K562 (cell line): ENCODE results near the gene PCNX3. TPM values are rescaled to one million over a fixed set of nuclear protein-coding genes. Genes with fewer than 3 reads are reported as not detected.
A peak's percentile ranks its signal among the peaks of the same experiment; 100 is the strongest.

Source experiments
- COPS2 ChIP-seq: fragments of 450-650 bp; conservative IDR thresholded peaks from 2 replicates; pipeline ENCODE4 v1.6.1; 2016; ENCODE audit warnings: mild to moderate bottlenecking, moderate library complexity
- CREB1 ChIP-seq, 2 experiments: sonication (generic) in 1 of 2; formaldehyde crosslinking in 1 of 2; IDR thresholded peaks; 2 replicates each; pipeline versions ENCODE4 v1.6.1 to v1.8.0; 2012 to 2022; ENCODE audit warnings: inconsistent platforms in 1 of 2, mild to moderate bottlenecking in 1 of 2, missing genetic modification reagents in 1 of 2, moderate library complexity in 1 of 2
- ELF1 ChIP-seq: fragments of 200-800 bp; sonication (Bioruptor generic); IDR thresholded peaks from 2 replicates; pipeline ENCODE4 v1.6.1; 2016; ENCODE audit warnings: missing genetic modification characterization, missing compliant biosample characterization
- EWSR1 ChIP-seq: fragments of 450-650 bp; IDR thresholded peaks from 2 replicates; pipeline ENCODE4 v1.6.1; 2018; ENCODE audit warnings: borderline replicate concordance, mild to moderate bottlenecking, low read depth, moderate library complexity; ENCODE audit not compliant: partially characterized antibody
- GATA2 ChIP-seq: sonication (generic); formaldehyde crosslinking; IDR thresholded peaks from 2 replicates; pipeline ENCODE4 v1.4.0; 2020; ENCODE audit warnings: mild to moderate bottlenecking, missing genetic modification reagents
- JUND ChIP-seq, 2 experiments: IDR thresholded peaks; 2 replicates in 1 of 2; 3 replicates in 1 of 2; pipeline ENCODE4 v1.6.1; 2011; ENCODE audit warnings: borderline replicate concordance in 2 of 2, low read depth in 2 of 2, low read length in 2 of 2, improper control_type of control experiment in 1 of 2, missing biosample characterization in 1 of 2, missing genetic modification characterization in 1 of 2, missing genetic modification reagents in 1 of 2
- POLR2AphosphoS2 ChIP-seq: IDR thresholded peaks from 2 replicates; pipeline ENCODE4 v1.6.1; 2012; ENCODE audit warnings: low read length, improper control_type of control experiment
- PRPF4 ChIP-seq: fragments of 200-400 bp; formaldehyde crosslinking; IDR thresholded peaks from one replicate; pipeline ENCODE4 v1.6.1; 2017; ENCODE audit warnings: low read length, low read depth, mild to moderate bottlenecking; ENCODE audit not compliant: insufficient read depth, poor library complexity, severe bottlenecking
- RNF219 ChIP-seq: fragments of 250-450 bp; sonication (Bioruptor Pico); IDR thresholded peaks from 2 replicates; pipeline ENCODE4 v1.5.0; 2022; ENCODE audit warnings: mild to moderate bottlenecking
- TRIM24 ChIP-seq, 2 experiments: fragments of 450-650 bp; IDR thresholded peaks; 2 replicates each; pipeline ENCODE4 v1.6.1; 2016
- ZC3H8 ChIP-seq: fragments of 450-650 bp; IDR thresholded peaks from 2 replicates; pipeline ENCODE4 v1.6.1; 2017
- ZNF212 ChIP-seq: fragments of 450-650 bp; formaldehyde crosslinking; IDR thresholded peaks from 2 replicates; pipeline ENCODE4 v1.4.0; 2020; ENCODE audit warnings: mild to moderate bottlenecking
- ZNF586 ChIP-seq: fragments of 450-650 bp; formaldehyde crosslinking; conservative IDR thresholded peaks from 2 replicates; pipeline ENCODE4 v1.4.0; 2020; ENCODE audit warnings: mild to moderate bottlenecking, moderate library complexity
- ZNF76 ChIP-seq: fragments of 250-450 bp; sonication (Bioruptor Pico); IDR thresholded peaks from 2 replicates; pipeline ENCODE4 v1.4.0; 2020; ENCODE audit warnings: mild to moderate bottlenecking, moderate library complexity, borderline replicate concordance
- ZNF79 ChIP-seq: fragments of 250-450 bp; sonication (Bioruptor Pico); IDR thresholded peaks from 2 replicates; pipeline ENCODE4 v1.4.0; 2020; ENCODE audit warnings: low read depth, mild to moderate bottlenecking, moderate library complexity
- ZSCAN32 ChIP-seq: fragments of 450-650 bp; formaldehyde crosslinking; IDR thresholded peaks from 2 replicates; pipeline ENCODE4 v1.4.0; 2020; ENCODE audit warnings: mild to moderate bottlenecking, moderate library complexity
- polyA plus RNA-seq, 8 experiments: library from polyadenylated mRNA; depleted of rRNA in 4 of 8; stranded (reverse) in 5 of 8; unstranded in 3 of 8; fragments of >200 nt; fragmentation: Nextera tagmentation in 2 of 8; fragmentation: Illumina TruSeq in 1 of 8; extraction: Ambion mirVana in 2 of 8; extraction: Trizol in 1 of 8; gene quantifications; 2 replicates each; pipeline versions ENCODE4 v1.2.1 to v1.2.3, GENCODE V29; 2011 to 2014; ENCODE audit warnings: inconsistent platforms in 1 of 8, missing spikeins in 1 of 8
- total RNA-seq, 7 experiments: library from RNA; depleted of rRNA in 6 of 7; stranded (reverse); fragments of >200 nt in 6 of 7; fragmentation: Illumina TruSeq in 2 of 7; extraction: Trizol in 2 of 7; gene quantifications; 2 replicates each; pipeline versions ENCODE4 v1.2.1 to v1.2.3, GENCODE V29; 2011 to 2021; ENCODE audit warnings: low replicate concordance in 1 of 7
- TF ChIP-seq, protein P1 (sequence below): sonication (generic); formaldehyde crosslinking; IDR thresholded peaks from 2 replicates; pipeline ENCODE4 v1.8.1; 2023; ENCODE audit warnings: missing genetic modification reagents, mild to moderate bottlenecking, borderline replicate concordance
- TF ChIP-seq, protein P2 (sequence below): IDR thresholded peaks from 3 replicates; pipeline ENCODE4 v1.6.1; 2011; ENCODE audit warnings: borderline replicate concordance, mild to moderate bottlenecking; ENCODE audit not compliant: insufficient read length, insufficient read depth

The PCNX3 gene
- total and polyA plus RNA-seq, 9 of the 15 experiments (the other 6 are each of a cell fraction or from before 2014, with no cell fraction given) = 0.11 to 47.8 (median 12.8) TPM

DNA sequence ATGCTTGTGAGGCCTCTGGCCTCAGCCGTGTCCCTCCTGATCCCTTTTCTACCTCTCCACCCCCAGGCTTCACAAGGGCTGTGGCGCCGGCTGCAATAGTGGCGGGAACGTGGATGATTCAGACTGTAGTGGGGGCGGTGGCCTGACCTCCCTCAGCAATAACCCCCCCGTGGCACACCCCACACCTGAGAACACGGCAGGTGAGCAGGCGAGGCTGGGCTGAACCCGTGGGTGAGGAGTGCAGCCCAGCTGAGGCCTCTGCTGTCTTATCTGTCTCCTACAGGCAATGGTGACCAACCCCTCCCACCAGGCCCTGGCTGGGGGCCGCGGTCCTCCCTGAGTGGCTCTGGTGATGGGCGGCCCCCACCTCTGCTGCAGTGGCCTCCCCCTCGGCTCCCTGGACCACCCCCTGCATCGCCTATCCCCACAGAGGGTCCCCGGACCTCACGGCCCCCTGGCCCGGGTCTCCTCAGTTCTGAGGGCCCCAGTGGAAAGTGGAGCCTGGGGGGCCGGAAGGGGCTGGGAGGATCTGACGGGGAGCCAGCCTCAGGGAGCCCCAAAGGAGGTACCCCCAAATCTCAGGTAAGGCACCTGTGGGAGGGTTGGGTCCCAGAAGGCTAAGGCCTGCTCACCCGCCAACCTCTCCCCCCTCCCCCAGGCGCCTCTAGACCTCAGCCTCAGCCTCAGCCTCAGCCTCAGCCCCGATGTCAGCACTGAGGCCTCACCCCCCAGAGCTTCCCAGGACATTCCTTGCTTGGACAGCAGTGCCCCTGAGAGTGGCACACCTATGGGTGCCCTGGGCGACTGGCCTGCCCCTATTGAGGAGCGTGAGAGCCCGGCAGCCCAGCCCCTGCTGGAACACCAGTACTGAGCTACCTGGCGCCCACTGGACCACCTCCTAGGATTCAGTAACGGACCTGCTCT, 20.8 kb downstream of the PCNX3 start (continued):
- TF ChIP-seq RNF219 (CRISPR knock-in tag) = no peak
- TF ChIP-seq ZNF79 (CRISPR knock-in tag) = no peak
- TF ChIP-seq GATA2 (CRISPR knock-in tag) = peak; percentile 70
- no peak for TF ChIP-seq PRPF4
- TF ChIP-seq COPS2 = no peak
- TF ChIP-seq, protein P1, sequence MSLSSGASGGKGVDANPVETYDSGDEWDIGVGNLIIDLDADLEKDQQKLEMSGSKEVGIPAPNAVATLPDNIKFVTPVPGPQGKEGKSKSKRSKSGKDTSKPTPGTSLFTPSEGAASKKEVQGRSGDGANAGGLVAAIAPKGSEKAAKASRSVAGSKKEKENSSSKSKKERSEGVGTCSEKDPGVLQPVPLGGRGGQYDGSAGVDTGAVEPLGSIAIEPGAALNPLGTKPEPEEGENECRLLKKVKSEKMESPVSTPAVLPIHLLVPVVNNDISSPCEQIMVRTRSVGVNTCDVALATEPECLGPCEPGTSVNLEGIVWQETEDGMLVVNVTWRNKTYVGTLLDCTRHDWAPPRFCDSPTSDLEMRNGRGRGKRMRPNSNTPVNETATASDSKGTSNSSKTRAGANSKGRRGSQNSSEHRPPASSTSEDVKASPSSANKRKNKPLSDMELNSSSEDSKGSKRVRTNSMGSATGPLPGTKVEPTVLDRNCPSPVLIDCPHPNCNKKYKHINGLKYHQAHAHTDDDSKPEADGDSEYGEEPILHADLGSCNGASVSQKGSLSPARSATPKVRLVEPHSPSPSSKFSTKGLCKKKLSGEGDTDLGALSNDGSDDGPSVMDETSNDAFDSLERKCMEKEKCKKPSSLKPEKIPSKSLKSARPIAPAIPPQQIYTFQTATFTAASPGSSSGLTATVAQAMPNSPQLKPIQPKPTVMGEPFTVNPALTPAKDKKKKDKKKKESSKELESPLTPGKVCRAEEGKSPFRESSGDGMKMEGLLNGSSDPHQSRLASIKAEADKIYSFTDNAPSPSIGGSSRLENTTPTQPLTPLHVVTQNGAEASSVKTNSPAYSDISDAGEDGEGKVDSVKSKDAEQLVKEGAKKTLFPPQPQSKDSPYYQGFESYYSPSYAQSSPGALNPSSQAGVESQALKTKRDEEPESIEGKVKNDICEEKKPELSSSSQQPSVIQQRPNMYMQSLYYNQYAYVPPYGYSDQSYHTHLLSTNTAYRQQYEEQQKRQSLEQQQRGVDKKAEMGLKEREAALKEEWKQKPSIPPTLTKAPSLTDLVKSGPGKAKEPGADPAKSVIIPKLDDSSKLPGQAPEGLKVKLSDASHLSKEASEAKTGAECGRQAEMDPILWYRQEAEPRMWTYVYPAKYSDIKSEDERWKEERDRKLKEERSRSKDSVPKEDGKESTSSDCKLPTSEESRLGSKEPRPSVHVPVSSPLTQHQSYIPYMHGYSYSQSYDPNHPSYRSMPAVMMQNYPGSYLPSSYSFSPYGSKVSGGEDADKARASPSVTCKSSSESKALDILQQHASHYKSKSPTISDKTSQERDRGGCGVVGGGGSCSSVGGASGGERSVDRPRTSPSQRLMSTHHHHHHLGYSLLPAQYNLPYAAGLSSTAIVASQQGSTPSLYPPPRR = no peak
- peak; percentile 58 to 67; a peak in 3 of 4 replicates for TF ChIP-seq TRIM24 (IDR thresholded peaks at IDR 0.05)
- TF ChIP-seq ZNF212 (CRISPR knock-in tag) = no peak
- no peak for TF ChIP-seq ELF1
- no peak for TF ChIP-seq EWSR1
- TF ChIP-seq ZSCAN32 (CRISPR knock-in tag) = no peak
- TF ChIP-seq POLR2AphosphoS2 = no peak
- TF ChIP-seq JUND (IDR thresholded peaks at IDR 0.05; ENCODE audit: borderline replicate concordance, low read depth, low read length) = peak; percentile 42; the same call in 1 of the 2 replicates
- no peak; the same call in 2 of the 3 replicates for TF ChIP-seq JUND (tag; IDR thresholded peaks at IDR 0.05; ENCODE audit: borderline replicate concordance, low read depth, low read length)
- TF ChIP-seq ZNF586 (CRISPR knock-in tag) = no peak
- TF ChIP-seq, protein P2, sequence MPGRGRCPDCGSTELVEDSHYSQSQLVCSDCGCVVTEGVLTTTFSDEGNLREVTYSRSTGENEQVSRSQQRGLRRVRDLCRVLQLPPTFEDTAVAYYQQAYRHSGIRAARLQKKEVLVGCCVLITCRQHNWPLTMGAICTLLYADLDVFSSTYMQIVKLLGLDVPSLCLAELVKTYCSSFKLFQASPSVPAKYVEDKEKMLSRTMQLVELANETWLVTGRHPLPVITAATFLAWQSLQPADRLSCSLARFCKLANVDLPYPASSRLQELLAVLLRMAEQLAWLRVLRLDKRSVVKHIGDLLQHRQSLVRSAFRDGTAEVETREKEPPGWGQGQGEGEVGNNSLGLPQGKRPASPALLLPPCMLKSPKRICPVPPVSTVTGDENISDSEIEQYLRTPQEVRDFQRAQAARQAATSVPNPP = no peak
- peak; percentile 43 for TF ChIP-seq CREB1 (IDR thresholded peaks at IDR 0.05)
- no peak for TF ChIP-seq CREB1 (CRISPR knock-in tag; IDR thresholded peaks at IDR 0.05)
- TF ChIP-seq ZC3H8 = no peak
- TF ChIP-seq ZNF76 (CRISPR knock-in tag) = no peak
